ENCODE measurements around the gene OR5M10. TPM values are rescaled to one million over a fixed set of nuclear protein-coding genes. Genes with fewer than 3 reads are reported as not detected.

Gene OR5M10
- total RNA-seq, 1 experiment from 2014 or later: not detected

GRCh38 chr11:56543739-56544138 lies 33.8 kb downstream of the OR5M10 start:
- no TSS peak for BruUV-seq (replicated peaks)
- H3K9me3 ChIP-seq (ENCODE audit: control insufficient read depth in 1 of 2, insufficient read depth in 1 of 2, low read depth in 1 of 2, low read length in 2 of 2): peaks cover 0 to 26% of the 10 kb centered on the region in 2 experiments; a peak in 2 of 4 replicates
- RAD21 ChIA-PET (ENCODE audit: low non-redundant PET in 1 of 2, low total read pairs in 2 of 2, uncharacterized antibody in 2 of 2, unreplicated experiment in 2 of 2): no interaction called here
- H3K9ac ChIP-seq (ENCODE audit: low read length): no peak overlapping the region
- no peak overlapping the region for H3K4me2 ChIP-seq (ENCODE audit: low read length)
- no peaks in the 10 kb centered on the region for H3K79me2 ChIP-seq (ENCODE audit: insufficient read depth, low read length)
- H3K9me2 ChIP-seq (ENCODE audit: insufficient read depth): no peaks in the 10 kb centered on the region
- H3K4me3 ChIP-seq (replicated peaks in 1 of 2; ENCODE audit: low read depth in 1 of 2, low read length in 2 of 2): no peak overlapping the region
- ATAC-seq (no peak), DNase-seq (ENCODE audit: low read depth, low spot score) (no peak)
- intact Hi-C loops (cut with micrococcal nuclease): no loop called here
- H3K27ac ChIP-seq (ENCODE audit: low read depth, low read length): no peak overlapping the region
- no peak for TF ChIP-seq ZNF274 (IDR thresholded peaks at IDR 0.05; ENCODE audit: low read depth, low read length)
- TF ChIP-seq SIN3A (IDR thresholded peaks at IDR 0.05; ENCODE audit: low read depth): no peak
- TF ChIP-seq CEBPB (IDR thresholded peaks at IDR 0.05; ENCODE audit: low read depth): no peak
- no peak for TF ChIP-seq MAX (IDR thresholded peaks at IDR 0.05)
- TF ChIP-seq CBX3 (IDR thresholded peaks at IDR 0.05; ENCODE audit: low read depth): no peak
- no peak for TF ChIP-seq JUND (IDR thresholded peaks at IDR 0.05)
- no peak for TF ChIP-seq POLR2AphosphoS5 (IDR thresholded peaks at IDR 0.05; ENCODE audit: low read depth, low read length)
- TF ChIP-seq EZH2phosphoT487 (IDR thresholded peaks at IDR 0.05; ENCODE audit: borderline replicate concordance): no peak
- no peak for TF ChIP-seq TCF7L2 (IDR thresholded peaks at IDR 0.05; ENCODE audit: borderline replicate concordance, extremely low read depth, insufficient read depth, insufficient read length)
- TF ChIP-seq EGR1 (IDR thresholded peaks at IDR 0.05; ENCODE audit: low read depth): no peak
- TF ChIP-seq ATF3 (IDR thresholded peaks at IDR 0.05): no peak
- H2AFZ ChIP-seq (ENCODE audit: low read depth, low read length, poor library complexity, severe bottlenecking): no peak overlapping the region
- no peaks in the 10 kb centered on the region for H4K20me1 ChIP-seq (ENCODE audit: insufficient read depth)
- no peaks in the 10 kb centered on the region for H3K36me3 ChIP-seq (ENCODE audit: control insufficient read depth in 1 of 2, insufficient read depth in 2 of 2, low read length in 2 of 2)
- POLR2A ChIA-PET: no interaction called here
- CTCF ChIA-PET: no interaction called here
- H3K27me3 ChIP-seq (ENCODE audit: insufficient read depth, low read length): no peaks in the 10 kb centered on the region
- no peaks in the 10 kb centered on the region for H3K4me1 ChIP-seq (ENCODE audit: control insufficient read depth in 1 of 2, insufficient read depth in 2 of 2, low read length in 2 of 2)

- H3K27me3 ChIP-seq (ENCODE audit: insufficient read depth, low read length): no peaks in the 10 kb centered on the region
- no peak within 1 kb of the TSS for H2AFZ ChIP-seq (ENCODE audit: low read depth, low read length, poor library complexity, severe bottlenecking)
- H3K36me3 ChIP-seq (ENCODE audit: control insufficient read depth in 1 of 2, insufficient read depth in 2 of 2, low read length in 2 of 2): no peaks in the 10 kb centered on the region
- ChIA-PET CTCF (no interaction called here), POLR2A (no interaction called here), RAD21 (ENCODE audit: low non-redundant PET in 1 of 2, low total read pairs in 2 of 2, uncharacterized antibody in 2 of 2, unreplicated experiment in 2 of 2) (no interaction called here)
- H3K9me3 ChIP-seq (ENCODE audit: control insufficient read depth in 1 of 2, insufficient read depth in 1 of 2, low read depth in 1 of 2, low read length in 2 of 2): peaks cover 0 to 29% of the 10 kb centered on the region in 2 experiments; a peak in 2 of 4 replicates
- ATAC-seq (no peak), DNase-seq (ENCODE audit: low read depth, low spot score) (no peak)
- H3K9ac ChIP-seq (ENCODE audit: low read length): no peak within 1 kb of the TSS
- no TSS peak for BruUV-seq (replicated peaks)
- H3K4me2 ChIP-seq (ENCODE audit: low read length): no peak within 1 kb of the TSS
- H3K27ac ChIP-seq (ENCODE audit: low read depth, low read length): no peak within 1 kb of the TSS
- intact Hi-C loops (cut with micrococcal nuclease): no loop called here
- no peaks in the 10 kb centered on the region for H3K4me1 ChIP-seq (ENCODE audit: control insufficient read depth in 1 of 2, insufficient read depth in 2 of 2, low read length in 2 of 2)
- no peaks in the 10 kb centered on the region for H4K20me1 ChIP-seq (ENCODE audit: insufficient read depth)
- H3K9me2 ChIP-seq (ENCODE audit: insufficient read depth): no peaks in the 10 kb centered on the region
- no peak within 1 kb of the TSS for H3K4me3 ChIP-seq (replicated peaks in 1 of 2; ENCODE audit: low read depth in 1 of 2, low read length in 2 of 2)
- no peaks in the 10 kb centered on the region for H3K79me2 ChIP-seq (ENCODE audit: insufficient read depth, low read length)
- no peak for TF ChIP-seq FOSL1 (IDR thresholded peaks at IDR 0.05; ENCODE audit: low read depth)
- no peak for TF ChIP-seq ZFX (IDR thresholded peaks at IDR 0.05)
- TF ChIP-seq REST (IDR thresholded peaks at IDR 0.05; ENCODE audit: low read depth): no peak
- TF ChIP-seq CTCF (IDR thresholded peaks at IDR 0.05 in 2 of 3, conservative IDR thresholded peaks at IDR 0.05 in 1 of 3; ENCODE audit: borderline replicate concordance in 1 of 3, insufficient read depth in 1 of 3, low read depth in 2 of 3, low read length in 2 of 3): no peak
- no peak for TF ChIP-seq CEBPB (IDR thresholded peaks at IDR 0.05; ENCODE audit: low read depth)
- no peak for TF ChIP-seq YY1 (IDR thresholded peaks at IDR 0.05; ENCODE audit: extremely low read depth, insufficient replicate concordance, low read depth, low read length)
Observed at GRCh38 chr11:56543157-56543556, 34.4 kb downstream of the OR5M10 start, which contains the start of gene OR5M11. OR5M11 (minus strand) TSS chr11:56543257; CDS start chr11:56543257, 0 bp downstream.
